GM12878 (cell line): ENCODE measurements around the gene MGLL. TPM values are rescaled to one million over a fixed set of nuclear protein-coding genes. Genes with fewer than 3 reads are reported as not detected.
A peak's percentile ranks its signal among the peaks of the same experiment; 100 is the strongest.

Experiments used
- ATAC-seq: fragments of 200-7000 bp; cut with Tn5 transposase; 3 replicates; pipeline ENCODE4 v1.9.1; 2020; ENCODE audit warnings: mild to moderate bottlenecking, moderate library complexity
- BruUV-seq: library from RNA; stranded (reverse); fragments of 400-500 nt; replicated peaks from 2 replicates; lab custom pipeline; 2021; lab: Mats Ljungman, UMichigan
- CTCF ChIA-PET: fragments of 300-600 bp; sonication (Branson Sonifier 250); formaldehyde crosslinking; extraction: SDS; loops from one replicate; lab custom pipeline; 2021; ENCODE audit warnings: inconsistent platforms; lab: Yijun Ruan, JAX
- POLR2A ChIA-PET: fragments of 350-600 bp; formaldehyde crosslinking; extraction: SDS; loops from one replicate; lab custom pipeline; 2021; ENCODE audit warnings: inconsistent platforms; lab: Charles Lee
- RAD21 ChIA-PET: fragments of 300-600 bp; sonication (Branson Sonifier 250); formaldehyde crosslinking; loops from one replicate; lab custom pipeline; 2023; ENCODE audit warnings: antibody characterized with exemption; ENCODE audit not compliant: unreplicated experiment; lab: Charles Lee
- SMC1A ChIA-PET: fragments of 300-600 bp; sonication (Branson Sonifier 250); formaldehyde crosslinking; loops from one replicate; lab custom pipeline; 2023; ENCODE audit not compliant: unreplicated experiment, uncharacterized antibody; lab: Charles Lee
- DNase-seq: peaks from one replicate; pipeline ENCODE4 v3.0.0-alpha.2; 2011; ENCODE audit warnings: low read depth, low spot score
- FAIRE-seq: peaks from 3 replicates; lab custom pipeline; 2011; peaks lifted over from hg19 to GRCh38; lab: Jason Lieb, UNC
- H2AFZ ChIP-seq: 2 replicates; pipeline ENCODE4 v1.6.0; 2011; ENCODE audit warnings: low read depth, low read length, control low read depth; ENCODE audit not compliant: control insufficient read depth
- H3K27ac ChIP-seq: 2 replicates; pipeline ENCODE4 v1.5.1; 2011; ENCODE audit warnings: control low read depth; ENCODE audit not compliant: control insufficient read depth, insufficient read depth
- H3K27me3 ChIP-seq, 2 experiments: replicated peaks in 1 of 2; 2 replicates each; pipeline versions ENCODE4 v1.6.0 to v1.6.1; 2011; ENCODE audit warnings: low read length in 1 of 2; ENCODE audit not compliant: control insufficient read depth in 2 of 2, insufficient read depth in 2 of 2
- H3K36me3 ChIP-seq, 2 experiments: 2 replicates each; pipeline ENCODE4 v1.5.1; 2011; ENCODE audit warnings: low read length in 1 of 2; ENCODE audit not compliant: control insufficient read depth in 2 of 2, insufficient read depth in 2 of 2
- H3K4me1 ChIP-seq: 2 replicates; pipeline ENCODE4 v1.6.1; 2011; ENCODE audit warnings: mild to moderate bottlenecking, low read length, moderate library complexity, mixed read lengths; ENCODE audit not compliant: control insufficient read depth, insufficient read depth
- H3K4me2 ChIP-seq: 2 replicates; pipeline ENCODE4 v1.6.0; 2011; ENCODE audit warnings: control low read depth; ENCODE audit not compliant: control insufficient read depth, insufficient read depth
- H3K4me3 ChIP-seq: fragments of 200-600 bp; sonication (generic); 2 replicates; pipeline ENCODE4 v1.5.1; 2016
- H3K79me2 ChIP-seq: 2 replicates; pipeline ENCODE4 v1.6.0; 2011; ENCODE audit warnings: low read length; ENCODE audit not compliant: control insufficient read depth, insufficient read depth
- H3K9ac ChIP-seq: 2 replicates; pipeline ENCODE4 v1.8.0; 2011; ENCODE audit warnings: low read length, control low read depth, mixed read lengths; ENCODE audit not compliant: control insufficient read depth, insufficient read depth
- H3K9me3 ChIP-seq: replicated peaks from 3 replicates; pipeline ENCODE4 v1.5.1; 2011; ENCODE audit warnings: mild to moderate bottlenecking, low read length; ENCODE audit not compliant: control insufficient read depth, insufficient read depth
- H4K20me1 ChIP-seq: 2 replicates; pipeline ENCODE4 v1.6.0; 2011; ENCODE audit not compliant: control insufficient read depth, insufficient read depth
- HDAC6 ChIP-seq: fragments of 200-600 bp; sonication (generic); IDR thresholded peaks from one replicate; pipeline ENCODE4 v1.8.0; 2017; ENCODE audit warnings: antibody characterized with exemption; ENCODE audit not compliant: unreplicated experiment
- KLF5 ChIP-seq: fragments of 450-650 bp; IDR thresholded peaks from 2 replicates; pipeline ENCODE4 v1.6.1; 2014; ENCODE audit warnings: mild to moderate bottlenecking; ENCODE audit not compliant: partially characterized antibody
- MTA3 ChIP-seq: IDR thresholded peaks from 2 replicates; pipeline ENCODE4 v1.6.1; 2012; ENCODE audit warnings: low read length, inconsistent platforms, borderline replicate concordance
- NR2F1 ChIP-seq: fragments of 450-650 bp; conservative IDR thresholded peaks from 2 replicates; pipeline ENCODE4 v1.6.1; 2017; ENCODE audit warnings: mild to moderate bottlenecking
- NRF1 ChIP-seq: conservative IDR thresholded peaks from 2 replicates; pipeline ENCODE4 v1.6.1; 2011; ENCODE audit warnings: mild to moderate bottlenecking, low read depth, low read length, improper control_type of control experiment
- PML ChIP-seq: IDR thresholded peaks from 2 replicates; pipeline ENCODE4 v1.6.1; 2012; ENCODE audit warnings: low read length, inconsistent platforms
- POLR2A ChIP-seq: IDR thresholded peaks from 2 replicates; pipeline ENCODE4 v1.6.1; 2011; ENCODE audit warnings: low read depth, mild to moderate bottlenecking, low read length
- STAT3 ChIP-seq: IDR thresholded peaks from 2 replicates; pipeline ENCODE4 v1.6.1; 2011; ENCODE audit warnings: low read depth, low read length, improper control_type of control experiment
- TARDBP ChIP-seq: IDR thresholded peaks from 2 replicates; pipeline ENCODE4 v1.6.1; 2016; ENCODE audit warnings: borderline replicate concordance
- YY1 ChIP-seq: IDR thresholded peaks from 2 replicates; pipeline ENCODE4 v1.6.1; 2011; ENCODE audit warnings: low read depth, mild to moderate bottlenecking, low read length
- ZBED1 ChIP-seq: IDR thresholded peaks from 2 replicates; pipeline ENCODE4 v1.6.1; 2016; ENCODE audit warnings: borderline replicate concordance
- ZNF622 ChIP-seq: fragments of 450-650 bp; IDR thresholded peaks from 2 replicates; pipeline ENCODE4 v1.6.1; 2017; ENCODE audit warnings: mild to moderate bottlenecking, inconsistent platforms
- WGBS: methylation state at CpG from one replicate; pipeline ENCODE4 v1.1.6; 2016; ENCODE audit warnings: low lambda C conversion rate; ENCODE audit not compliant: insufficient replicate concordance, insufficient coverage; ENCODE audit errors: missing lambda C conversion rate; 5-methylcytosine and 5-hydroxymethylcytosine counted together
- in situ Hi-C: fragments of 300-500 bp; cut with MboI; formaldehyde crosslinking; loops from 9 replicates; pipeline ENCODE4 v1.14.3; 2018; ENCODE audit warnings: mixed read lengths
- intact Hi-C: fragments of 100-400 bp; cut with micrococcal nuclease; formaldehyde crosslinking; loops from one replicate; pipeline ENCODE4 v1.14.2; 2022; ENCODE audit not compliant: unreplicated experiment
- polyA plus RNA-seq, 11 experiments: library from polyadenylated mRNA; depleted of rRNA in 4 of 11; unstranded in 6 of 11; stranded (reverse) in 5 of 11; fragments of >200 nt; fragmentation: Nextera tagmentation in 4 of 11; fragmentation: Illumina TruSeq in 1 of 11; extraction: Ambion mirVana in 4 of 11; extraction: Trizol in 1 of 11; gene quantifications; 1 replicate in 1 of 11; 2 replicates in 10 of 11; pipeline versions ENCODE4 v1.2.1 to v1.2.3, GENCODE V29; 2011 to 2016; ENCODE audit warnings: inconsistent platforms in 2 of 11, missing spikeins in 2 of 11, low read depth in 1 of 11
- total RNA-seq, 4 experiments: library from RNA; depleted of rRNA in 3 of 4; stranded (reverse); fragments of >200 nt in 3 of 4; fragmentation: Illumina TruSeq in 1 of 4; extraction: Trizol in 1 of 4; gene quantifications; 2 replicates each; pipeline versions ENCODE4 v1.2.1 to v1.2.3, GENCODE V29; 2013 to 2021
- TF ChIP-seq, protein P1 (sequence below): IDR thresholded peaks from 2 replicates; pipeline ENCODE4 v1.6.1; 2011; ENCODE audit warnings: low read depth, mild to moderate bottlenecking, low read length, moderate library complexity, borderline replicate concordance; ENCODE audit errors: extremely low read depth

Gene MGLL
- total and polyA plus RNA-seq, 10 of the 15 experiments (the other 5 are each of a cell fraction or from before 2014, with no cell fraction given): 44.9 to 177 (median 72.9) TPM

DNA sequence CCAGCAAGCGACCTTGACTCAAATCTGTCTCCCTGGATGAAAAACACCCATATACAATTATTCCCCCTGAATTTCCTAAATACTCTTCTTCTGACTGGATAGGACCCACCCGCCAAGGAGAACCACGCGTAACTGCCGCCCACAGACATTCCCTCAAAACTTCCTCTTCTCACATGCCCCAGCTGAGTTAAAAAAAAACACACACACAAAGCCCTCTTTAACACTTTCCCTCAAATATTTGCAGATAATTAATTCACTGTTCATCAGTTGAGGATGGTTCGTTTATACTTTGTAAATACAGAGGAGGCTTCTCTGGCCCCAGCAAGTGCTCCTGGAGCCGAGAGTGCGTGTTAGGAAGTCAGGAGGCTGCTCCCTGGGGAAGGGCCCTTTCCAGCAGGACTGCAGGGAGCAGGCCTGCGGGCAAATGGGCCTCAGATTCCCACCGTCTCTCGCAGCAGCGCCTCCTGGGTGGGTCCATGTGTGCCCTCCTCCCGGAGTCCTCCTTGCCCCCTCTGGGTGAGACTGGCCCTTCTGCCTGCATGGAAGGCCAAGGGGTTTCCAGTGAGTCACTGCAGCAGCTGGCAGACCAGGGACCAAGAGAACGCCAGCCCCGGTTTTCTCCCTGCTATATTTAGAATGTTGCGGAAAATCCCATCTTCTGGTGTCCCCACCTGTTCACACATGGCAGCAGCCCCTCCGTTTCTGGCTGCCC lies 46.8 kb downstream of the MGLL start (continued):
- TF ChIP-seq, protein P1, sequence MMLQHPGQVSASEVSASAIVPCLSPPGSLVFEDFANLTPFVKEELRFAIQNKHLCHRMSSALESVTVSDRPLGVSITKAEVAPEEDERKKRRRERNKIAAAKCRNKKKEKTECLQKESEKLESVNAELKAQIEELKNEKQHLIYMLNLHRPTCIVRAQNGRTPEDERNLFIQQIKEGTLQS: no peak
- no peak for TF ChIP-seq HDAC6
- no peak for TF ChIP-seq NR2F1

DNA sequence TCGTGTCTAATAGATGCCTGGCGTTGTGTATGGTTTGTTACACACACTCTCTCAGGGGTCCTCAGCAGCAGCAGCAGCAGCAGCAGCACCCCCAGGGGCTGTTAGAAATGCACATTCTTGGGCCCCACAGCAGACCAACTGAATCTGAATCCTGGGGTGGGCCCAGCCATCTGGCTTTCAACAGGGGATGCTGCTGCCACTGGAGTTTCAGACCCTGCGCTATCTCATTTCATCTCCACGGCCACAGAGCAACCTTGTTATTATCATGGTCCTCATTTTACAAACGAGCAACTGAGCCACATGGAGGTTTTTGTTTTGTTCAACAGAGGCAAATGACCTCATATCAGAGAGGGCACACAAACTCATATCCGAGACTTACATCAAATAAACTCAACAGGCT lies 47.7 kb downstream of the MGLL start:
- DNase-seq (no peak), ATAC-seq (no peak), FAIRE-seq (no peak)
- no peak for TF ChIP-seq MTA3
- TF ChIP-seq ZBED1: no peak
- no peak for TF ChIP-seq YY1
- no peak for TF ChIP-seq PML
- TF ChIP-seq KLF5: no peak
- TF ChIP-seq POLR2A: no peak
- TF ChIP-seq TARDBP: no peak
- no peak for TF ChIP-seq STAT3
- TF ChIP-seq ZNF622: no peak
- no peak for TF ChIP-seq NRF1
- in situ Hi-C loops: no loop called here
- 65% methylated on average over 6 of the region's 6 CpGs for WGBS
- peaks cover 58% of the 10 kb centered on the region for H3K4me1 ChIP-seq
- H3K4me2 ChIP-seq: peak overlapping the region; percentile 4; the same call in 1 of the 2 replicates
- no peak overlapping the region; the same call in 1 of the 2 replicates for H3K9ac ChIP-seq
- BruUV-seq: no TSS peak
- H3K9me3 ChIP-seq: peaks cover 15% of the 10 kb centered on the region
- no peaks in the 10 kb centered on the region for H4K20me1 ChIP-seq
- CTCF ChIA-PET: no interaction called here
- H3K4me3 ChIP-seq: no peak overlapping the region
- peaks cover 49% of the 10 kb centered on the region for H3K79me2 ChIP-seq
- no peak overlapping the region for H2AFZ ChIP-seq
- intact Hi-C loops: no loop called here
- no peaks in the 10 kb centered on the region for H3K27me3 ChIP-seq
- SMC1A ChIA-PET: interaction anchor here (1.9 kb wide), 1 partner anchor 8 kb away, joined by 4 read pairs; no protein-coding TSS in a partner anchor
- RAD21 ChIA-PET: interaction anchor here (0.6 to 4.2 kb wide), 2 partner anchors 21 to 80 kb away, joined by 3 to 20 read pairs; no protein-coding TSS in a partner anchor
- peaks cover 1 to 18% of the 10 kb centered on the region in 2 experiments; a peak in 2 of 4 replicates for H3K36me3 ChIP-seq
- H3K27ac ChIP-seq: peak overlapping the region; percentile 94
- POLR2A ChIA-PET: interaction anchor here (1.6 kb wide), 1 partner anchor 10 kb away, joined by 5 read pairs; no protein-coding TSS in a partner anchor
